ENCODE results near the gene PSTPIP1. TPM values are rescaled to one million over a fixed set of nuclear protein-coding genes. Genes with fewer than 3 reads are reported as not detected.

PSTPIP1 gene
- total RNA-seq, 2 experiments from 2014 or later: 79.4 to 82.7 TPM

- Mint-ChIP-seq H3K9me3 (no peaks in the 10 kb centered on the region), H3K27me3 (no peaks in the 10 kb centered on the region), H3K36me3 (ENCODE audit: low read depth) (no peaks in the 10 kb centered on the region), H3K27ac (no peak overlapping the region), H3K4me3 (no peak overlapping the region), H3K4me1 (ENCODE audit: low read depth) (no peaks in the 10 kb centered on the region)
- TF ChIP-seq CTCF (IDR thresholded peaks at IDR 0.05): no peak
- ChIA-PET POLR2A (interaction anchor here (1.3 kb wide), 1 partner anchor 22 kb away, joined by 7 read pairs; the partner anchor contains the start of gene PSTPIP1), CTCF (interaction anchor here (0.7 to 4.0 kb wide), 15 partner anchors 11 to 571 kb away, joined by 3 to 30 read pairs (median 5); partner anchors contain the start of gene PSTPIP1)
- H3K4me3 ChIP-seq (ENCODE audit: low read length): no peak overlapping the region
- ATAC-seq (ENCODE audit: poor library complexity) (no peak), DNase-seq (no peak)
- intact Hi-C loops (cut with DNase I, micrococcal nuclease): loop anchor here (1.0 to 10.0 kb wide), 4 partner anchors 40 to 570 kb away; no protein-coding TSS in a partner anchor
- no peaks in the 10 kb centered on the region for H3K27me3 ChIP-seq (ENCODE audit: control insufficient read depth in 1 of 2, insufficient read depth in 2 of 2, low read length in 2 of 2)
- H3K36me3 ChIP-seq (ENCODE audit: insufficient read depth, low read length): no peaks in the 10 kb centered on the region
- H3K27ac ChIP-seq (ENCODE audit: low read depth in 1 of 2, low read length in 2 of 2): no peak overlapping the region
- H3K4me1 ChIP-seq (ENCODE audit: insufficient read depth, low read length): peaks cover 17% of the 10 kb centered on the region
- no peaks in the 10 kb centered on the region for H3K9me3 ChIP-seq (ENCODE audit: control insufficient read depth in 1 of 2, insufficient read depth in 1 of 2, low read length in 2 of 2)
These were observed 22.3 kb upstream of the PSTPIP1 start for GRCh38 chr15:76972389-76973361.

- DNase-seq (peak; percentile 50 to 83 (median 60)), ATAC-seq (ENCODE audit: poor library complexity) (peak; percentile 81)
- intact Hi-C loops (cut with DNase I, micrococcal nuclease): loop anchor here (1.0 to 10.0 kb wide), 4 partner anchors 39 to 569 kb away; no protein-coding TSS in a partner anchor
- TF ChIP-seq CTCF (IDR thresholded peaks at IDR 0.05): peak; percentile 76
- no peak overlapping the region for H3K27ac Mint-ChIP-seq
- H3K36me3 ChIP-seq (ENCODE audit: insufficient read depth, low read length): no peaks in the 10 kb centered on the region
- H3K4me3 ChIP-seq (ENCODE audit: low read length): no peak overlapping the region
- no peaks in the 10 kb centered on the region for H3K4me1 Mint-ChIP-seq (ENCODE audit: low read depth)
- H3K27me3 ChIP-seq (ENCODE audit: control insufficient read depth in 1 of 2, insufficient read depth in 2 of 2, low read length in 2 of 2): no peaks in the 10 kb centered on the region
- ChIA-PET POLR2A (interaction anchor here (1.3 kb wide), 1 partner anchor 21 kb away, joined by 7 read pairs; the partner anchor contains the start of gene PSTPIP1), CTCF (interaction anchor here (0.6 to 4.0 kb wide), 19 partner anchors 12 to 570 kb away, joined by 3 to 30 read pairs (median 5); partner anchors contain the start of gene PSTPIP1)
- H3K27ac ChIP-seq (ENCODE audit: low read depth in 1 of 2, low read length in 2 of 2): no peak overlapping the region
- H3K36me3 Mint-ChIP-seq (ENCODE audit: low read depth): no peaks in the 10 kb centered on the region
- no peak overlapping the region for H3K4me3 Mint-ChIP-seq
- H3K4me1 ChIP-seq (ENCODE audit: insufficient read depth, low read length): peaks cover 17% of the 10 kb centered on the region
- H3K27me3 Mint-ChIP-seq: no peaks in the 10 kb centered on the region
- H3K9me3 Mint-ChIP-seq: no peaks in the 10 kb centered on the region
- no peaks in the 10 kb centered on the region for H3K9me3 ChIP-seq (ENCODE audit: control insufficient read depth in 1 of 2, insufficient read depth in 1 of 2, low read length in 2 of 2)
These were observed 21.6 kb upstream of the PSTPIP1 start for GRCh38 chr15:76973362-76973743.

- no peaks in the 10 kb centered on the region for H3K4me1 Mint-ChIP-seq (ENCODE audit: low read depth)
- CTCF ChIA-PET: interaction anchor here (0.6 to 4.0 kb wide), 19 partner anchors 12 to 570 kb away, joined by 3 to 30 read pairs (median 5); partner anchors contain the start of gene PSTPIP1
- H3K9me3 Mint-ChIP-seq: no peaks in the 10 kb centered on the region
- no peak for ATAC-seq (ENCODE audit: poor library complexity)
- Histone ChIP-seq H3K36me3 (ENCODE audit: insufficient read depth, low read length) (no peaks in the 10 kb centered on the region), H3K27ac (ENCODE audit: low read depth in 1 of 2, low read length in 2 of 2) (no peak overlapping the region), H3K9me3 (ENCODE audit: control insufficient read depth in 1 of 2, insufficient read depth in 1 of 2, low read length in 2 of 2) (peaks cover 0 to 4% of the 10 kb centered on the region in 2 experiments), H3K27me3 (ENCODE audit: control insufficient read depth in 1 of 2, insufficient read depth in 2 of 2, low read length in 2 of 2) (no peaks in the 10 kb centered on the region), H3K4me1 (ENCODE audit: insufficient read depth, low read length) (peaks cover 17% of the 10 kb centered on the region), H3K4me3 (ENCODE audit: low read length) (no peak overlapping the region)
- TF ChIP-seq CTCF (IDR thresholded peaks at IDR 0.05): no peak
- POLR2A ChIA-PET: interaction anchor here (1.3 kb wide), 1 partner anchor 21 kb away, joined by 7 read pairs; the partner anchor contains the start of gene PSTPIP1
- DNase-seq: no peak
- H3K27ac Mint-ChIP-seq: no peak overlapping the region
- H3K4me3 Mint-ChIP-seq: no peak overlapping the region
- H3K36me3 Mint-ChIP-seq (ENCODE audit: low read depth): no peaks in the 10 kb centered on the region
- intact Hi-C loops (cut with DNase I, micrococcal nuclease): loop anchor here (1.0 to 10.0 kb wide), 5 partner anchors 38 to 569 kb away; no protein-coding TSS in a partner anchor
- no peaks in the 10 kb centered on the region for H3K27me3 Mint-ChIP-seq
These were observed 21.0 kb upstream of the PSTPIP1 start for GRCh38 chr15:76973906-76974305.

Measured in CD4-positive, alpha-beta T cell (primary cell).